Stimulated activated CD8-positive, alpha-beta memory T cell treated with anti-CD3 and anti-CD28 coated beads, Interleukin-4, amount 100 ng/mL, for 1 hour (primary cell): ENCODE results near the gene NT5E.
"Not testable (repeated sequence)": the region's sequence is repeated elsewhere in the genome, so short reads cannot be mapped to it uniquely, and the experiment has no call there.

Source experiments
- DNase-seq, 2 donors: peaks; one replicate each; pipeline ENCODE4 v3.0.0-alpha.2; 2020; ENCODE audit warnings: low read depth in 2 of 2, low spot score in 1 of 2

NT5E gene

DNA sequence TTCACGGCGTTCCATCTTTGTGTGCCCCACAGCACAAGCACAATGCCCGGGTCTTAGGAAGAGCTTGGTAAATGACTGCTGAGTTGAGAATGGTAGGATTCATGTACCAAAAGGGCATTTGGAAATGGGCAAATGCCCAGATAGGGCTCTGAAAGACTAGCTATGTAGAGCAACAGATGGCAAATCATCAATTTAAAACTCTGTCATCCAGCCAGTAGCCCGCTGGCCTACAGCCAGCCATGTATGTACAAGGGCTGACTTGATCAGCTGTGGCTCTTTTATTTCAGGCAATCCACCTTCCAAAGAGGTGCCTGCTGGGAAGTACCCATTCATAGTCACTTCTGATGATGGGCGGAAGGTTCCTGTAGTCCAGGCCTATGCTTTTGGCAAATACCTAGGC is 35.1 kb downstream of the NT5E start:
- no peak for DNase-seq

DNA sequence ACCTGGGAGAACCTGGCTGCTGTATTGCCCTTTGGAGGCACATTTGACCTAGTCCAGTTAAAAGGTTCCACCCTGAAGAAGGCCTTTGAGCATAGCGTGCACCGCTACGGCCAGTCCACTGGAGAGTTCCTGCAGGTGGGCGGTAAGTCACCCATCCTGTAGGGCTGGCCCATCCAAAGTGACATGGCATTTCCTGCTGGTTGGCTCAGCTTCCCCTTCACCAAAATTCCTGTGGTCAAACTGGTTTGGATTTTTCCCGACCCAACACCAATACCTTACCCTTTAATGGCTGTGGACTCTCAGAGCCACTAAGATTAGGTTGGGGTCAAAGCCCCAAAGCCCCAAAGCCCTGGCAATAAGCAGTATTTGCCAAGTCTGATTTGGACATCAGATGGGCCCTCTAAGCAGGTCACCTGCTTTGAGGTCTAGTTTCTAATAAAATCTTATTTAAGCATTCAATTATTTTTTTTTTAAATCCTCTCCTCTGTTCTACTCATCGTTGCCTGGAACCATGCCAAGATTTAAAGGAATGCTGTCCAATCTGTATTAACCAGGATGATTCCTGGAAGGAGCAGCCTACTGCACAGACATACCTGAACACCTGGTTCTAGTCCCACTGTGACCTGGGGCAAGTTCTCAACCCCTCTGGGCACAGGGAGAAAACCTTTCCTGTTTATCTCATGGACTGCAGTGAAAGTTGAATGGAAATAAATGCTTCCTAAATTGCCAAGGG is 40.8 kb downstream of the NT5E start:
- no peak for DNase-seq

DNA sequence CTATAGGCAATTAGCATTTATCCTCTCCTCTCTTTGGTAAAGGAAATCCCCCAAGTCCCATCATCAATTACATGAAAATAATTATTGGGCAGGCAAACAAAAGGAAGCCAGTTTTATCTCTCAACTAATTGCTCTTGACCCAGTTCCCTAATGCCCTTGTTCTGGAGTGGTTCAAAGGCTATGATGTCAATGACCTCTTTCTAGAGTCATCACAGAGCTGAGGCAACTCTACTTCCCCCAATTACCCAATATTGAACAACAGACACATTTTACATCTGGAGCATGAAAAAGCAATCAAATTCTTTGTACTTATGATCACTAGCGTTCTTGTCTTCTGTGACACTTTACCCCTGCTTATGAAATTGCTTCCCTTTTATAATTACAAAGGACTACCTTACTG is 43.5 kb downstream of the NT5E start:
- no peak for DNase-seq

DNA sequence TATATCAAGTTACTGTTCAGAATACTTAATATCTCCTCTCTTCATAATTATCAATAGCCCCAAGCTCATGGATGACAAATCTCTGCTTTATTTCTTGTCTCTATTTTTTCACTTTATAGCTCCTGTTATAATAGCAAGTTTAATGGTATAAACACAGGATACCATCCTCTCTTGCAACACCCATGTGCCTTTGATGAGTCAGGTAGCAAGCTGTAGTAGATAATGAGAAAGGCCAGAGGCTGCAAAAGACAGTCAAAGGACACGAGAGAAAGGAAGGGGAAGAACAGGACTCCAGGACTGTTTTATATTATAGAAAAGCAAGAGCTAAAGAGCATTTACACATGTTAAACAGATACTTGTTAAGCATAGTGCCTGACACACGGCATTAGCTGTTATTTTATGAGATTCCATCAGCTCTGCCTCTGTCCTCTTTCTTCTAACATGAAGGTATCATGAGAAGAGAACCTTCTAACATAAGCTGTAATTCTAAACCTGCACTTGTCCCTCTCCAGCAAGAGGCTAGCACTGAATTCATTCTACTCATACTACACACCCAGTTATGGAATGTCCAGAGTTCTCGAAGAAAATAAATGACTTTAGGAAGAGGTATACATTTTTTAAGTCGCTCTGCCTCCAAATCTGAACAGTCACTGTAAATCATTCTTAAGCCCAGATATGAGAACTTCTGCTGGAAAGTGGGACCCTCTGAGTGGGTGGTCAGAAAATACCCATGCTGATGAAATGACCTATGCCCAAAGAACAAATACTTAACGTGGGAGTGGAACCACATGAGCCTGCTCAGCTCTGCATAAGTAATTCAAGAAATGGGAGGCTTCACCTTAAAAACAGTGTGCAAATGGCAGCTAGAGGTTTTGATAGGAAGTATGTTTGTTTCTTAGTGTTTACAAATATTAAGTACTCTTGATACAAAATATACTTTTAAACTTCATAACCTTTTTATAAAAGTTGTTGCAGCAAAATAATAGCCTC is 45.0 kb downstream of the NT5E start:
- DNase-seq, result no peak

DNA sequence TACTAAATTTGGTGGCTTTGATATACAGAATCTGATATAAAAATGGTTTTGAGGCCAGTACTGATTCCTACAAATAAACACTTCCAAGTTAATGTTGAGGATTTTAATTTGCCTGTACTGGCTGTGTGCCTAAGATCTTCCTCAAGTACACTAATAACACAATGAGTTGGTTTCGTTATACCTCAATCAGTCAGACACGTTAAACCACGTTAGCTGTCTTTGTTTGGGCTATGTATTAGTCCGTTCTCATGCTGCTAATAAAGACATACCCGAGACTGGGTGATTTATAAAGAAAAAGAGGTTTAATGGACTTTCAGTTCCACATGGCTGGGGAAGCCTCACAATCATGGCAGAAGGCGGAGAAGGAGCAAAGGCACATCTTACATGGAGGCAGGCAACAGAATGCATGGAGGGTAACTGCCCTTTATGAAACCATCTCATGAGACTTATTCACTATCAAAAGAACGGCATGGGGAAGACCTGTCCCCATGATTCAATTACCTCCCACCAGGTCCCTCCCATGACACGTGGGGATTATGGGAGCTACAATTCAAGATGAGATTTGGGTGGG is 46.2 kb downstream of the NT5E start:
- DNase-seq, result no peak

DNA sequence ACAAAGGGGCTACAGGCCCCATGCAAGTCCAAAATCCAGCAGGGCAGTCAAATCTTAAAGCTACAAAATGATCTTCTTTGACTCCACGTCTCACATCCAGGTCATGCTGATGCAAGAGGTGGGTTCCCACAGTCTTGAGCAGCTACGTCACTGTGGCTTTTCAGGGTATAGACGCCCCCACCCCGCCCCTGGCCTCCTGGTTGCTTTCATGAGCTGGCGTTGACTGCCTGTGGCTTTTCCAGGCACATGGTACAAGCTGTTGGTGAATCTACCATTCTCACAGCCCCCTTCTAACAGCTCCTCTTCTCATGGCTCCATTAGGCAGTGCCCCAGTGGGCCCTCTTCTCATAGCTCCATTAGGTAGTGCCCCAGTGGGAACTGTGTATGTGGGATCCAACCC is 47.0 kb downstream of the NT5E start:
- DNase-seq, result no peak

DNA sequence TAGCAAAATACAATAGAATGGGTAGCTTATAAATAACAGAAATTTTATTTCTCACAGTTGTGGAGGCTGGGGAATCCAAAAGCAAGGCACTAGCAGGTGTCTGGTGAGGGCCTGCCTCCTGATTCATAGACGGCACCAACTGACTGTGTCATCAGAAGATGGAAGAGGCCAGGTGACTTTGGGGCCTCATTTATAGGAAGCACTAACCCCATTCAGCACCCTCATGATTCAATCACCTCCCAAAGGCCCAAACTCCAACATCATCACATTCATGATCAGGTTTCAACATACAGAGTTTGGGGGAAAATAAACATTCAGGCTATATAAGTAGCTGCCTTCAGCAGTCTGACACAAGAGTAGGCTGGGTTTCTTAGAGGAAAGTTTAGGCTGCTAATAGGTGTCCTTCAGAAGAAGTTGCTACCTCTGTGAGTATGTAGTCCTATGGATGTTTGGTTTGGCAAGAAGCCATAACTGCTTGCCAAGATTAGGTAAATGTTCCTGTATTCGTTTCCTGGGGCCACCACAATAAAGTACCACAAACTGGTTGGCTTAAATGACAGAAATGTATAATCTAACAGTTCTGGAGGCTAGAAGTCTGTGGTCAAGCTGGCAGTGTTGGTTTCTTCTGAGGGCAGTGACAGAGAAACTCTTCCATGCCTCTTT is 48.8 kb downstream of the NT5E start:
- DNase-seq, result no peak

DNA sequence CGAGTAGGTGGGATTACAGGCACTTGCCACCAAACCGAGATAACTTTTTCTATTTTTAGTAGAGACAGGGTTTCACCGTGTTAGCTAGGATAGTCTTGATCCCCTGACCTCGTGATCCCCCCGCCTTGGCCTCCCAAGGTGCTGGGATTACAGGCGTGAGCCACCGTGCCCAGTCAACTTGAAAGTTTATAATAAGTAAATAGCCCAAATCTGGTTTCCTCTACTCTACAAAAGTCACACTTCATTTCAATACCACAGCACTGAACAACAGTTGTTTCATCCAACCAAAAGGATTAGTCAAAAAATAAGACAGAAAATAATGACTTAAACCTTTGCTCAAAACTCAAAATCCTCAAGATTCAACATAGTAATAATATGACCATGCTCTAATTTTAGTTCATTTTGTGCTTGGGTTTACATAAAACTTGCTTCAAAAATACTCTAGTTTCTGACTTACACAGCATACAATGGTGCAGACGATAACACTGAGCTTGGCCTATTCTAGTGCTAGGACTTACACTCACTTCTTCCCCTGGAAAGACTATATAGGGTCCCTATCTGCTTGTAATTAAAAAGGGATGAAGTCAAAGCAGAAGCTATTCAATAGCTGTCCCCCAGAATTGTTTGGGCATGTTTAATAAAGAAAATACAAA is 56.7 kb downstream of the NT5E start:
- no peak for DNase-seq

DNA sequence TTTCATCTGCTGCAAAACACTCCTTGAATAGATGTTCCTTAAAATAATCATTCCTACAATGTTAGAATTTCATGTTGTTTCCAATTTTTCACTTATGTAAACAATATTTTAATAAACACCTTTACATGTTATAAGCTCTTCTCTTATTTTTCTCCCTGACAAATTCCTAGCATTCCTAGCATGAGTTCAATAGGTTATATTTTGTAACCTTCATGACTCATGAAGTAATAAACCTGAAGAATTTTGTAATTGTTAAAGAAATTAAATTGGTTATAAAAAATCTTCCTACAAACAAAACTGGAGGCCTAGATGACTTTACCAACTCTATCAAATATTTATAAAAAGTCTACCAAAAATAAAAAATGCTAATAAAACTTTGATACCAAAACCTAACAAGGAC is 66.3 kb downstream of the NT5E start:
- no peak for DNase-seq

DNA sequence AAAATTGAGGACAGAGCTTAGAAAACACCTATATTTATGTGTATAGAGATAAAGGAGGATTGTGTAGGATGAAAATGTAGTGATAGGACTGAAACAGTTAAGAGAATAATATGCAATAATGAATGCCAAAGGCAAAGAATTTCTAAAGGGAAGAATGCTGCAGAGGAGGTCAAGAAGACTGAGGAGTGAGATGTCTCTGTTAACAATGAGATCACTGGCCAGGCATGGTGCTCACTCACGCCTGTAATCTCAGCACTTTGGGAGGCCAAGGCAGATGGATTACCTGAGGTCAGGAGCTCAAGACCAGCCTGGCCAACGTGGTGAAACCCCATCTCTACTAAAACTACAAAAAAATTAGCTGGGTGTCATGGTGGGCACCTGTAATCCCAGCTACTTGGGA is 74.4 kb downstream of the NT5E start:
- DNase-seq, result not testable (repeated sequence)

DNA sequence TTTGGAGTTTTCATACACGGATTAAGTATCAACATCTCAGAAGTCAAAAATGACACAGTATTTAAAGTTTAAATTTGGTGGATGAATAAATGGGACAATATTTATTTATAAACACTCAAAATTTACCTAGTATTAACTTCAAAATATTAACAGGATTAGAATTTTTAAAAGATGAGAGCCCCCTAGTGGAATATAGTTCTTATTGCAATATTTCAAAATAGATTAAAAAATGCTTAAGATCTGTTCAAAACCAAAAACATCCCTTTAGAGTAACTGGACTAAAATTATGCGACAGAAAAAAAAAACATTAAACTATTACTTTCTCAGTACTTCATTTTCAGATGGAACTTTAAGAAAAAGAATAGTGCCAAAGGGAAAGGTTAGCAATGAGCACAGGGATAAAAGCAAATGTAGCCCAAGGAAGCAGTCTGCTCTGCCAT is 87.2 kb downstream of the NT5E start:
- DNase-seq, result no peak

DNA sequence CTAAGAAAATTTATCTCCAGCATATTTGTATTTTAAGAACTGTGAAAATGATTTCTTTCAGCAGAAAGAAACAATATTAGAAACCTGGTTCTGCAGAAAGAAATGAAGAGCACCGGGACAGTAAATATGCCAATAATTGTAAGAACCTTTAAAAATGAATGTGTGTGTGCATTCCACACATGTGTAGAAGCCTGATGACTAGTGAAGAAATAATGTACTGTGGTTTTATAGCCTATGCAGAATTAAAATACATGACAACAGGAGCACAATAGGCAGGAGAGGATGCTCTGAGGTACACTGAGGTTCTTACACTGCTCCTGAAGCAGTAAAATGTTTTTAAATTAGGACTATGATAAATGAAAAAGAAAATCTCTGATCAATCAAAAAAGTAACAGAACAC is 94.9 kb downstream of the NT5E start:
- no peak for DNase-seq
